ENCODE data around the gene UBE2QL1.

UBE2QL1 gene

GRCh38 chr5:6478793-6479192, 30.1 kb downstream of the UBE2QL1 start:
- DNase-seq (ENCODE audit: low spot score): no peak

- no peak for DNase-seq (ENCODE audit: low spot score)
These were observed 31.7 kb downstream of the UBE2QL1 start for GRCh38 chr5:6480133-6481051.

- no peak for DNase-seq (ENCODE audit: low spot score)
These were observed 34.1 kb downstream of the UBE2QL1 start for GRCh38 chr5:6482735-6483134.

GRCh38 chr5:6483880-6484382, 35.3 kb downstream of the UBE2QL1 start:
- DNase-seq (ENCODE audit: low spot score): no peak

GRCh38 chr5:6484446-6484845, 35.8 kb downstream of the UBE2QL1 start:
- no peak for DNase-seq (ENCODE audit: low spot score)

- DNase-seq (ENCODE audit: low spot score): no peak
These were observed 36.2 kb downstream of the UBE2QL1 start for GRCh38 chr5:6484899-6485298.

GRCh38 chr5:6485441-6485840, 36.8 kb downstream of the UBE2QL1 start:
- DNase-seq (ENCODE audit: low spot score): no peak

GRCh38 chr5:6486074-6486473, 37.4 kb downstream of the UBE2QL1 start:
- DNase-seq (ENCODE audit: low spot score): no peak

- DNase-seq (ENCODE audit: low spot score): no peak
These were observed 38.4 kb downstream of the UBE2QL1 start for GRCh38 chr5:6487081-6487480.

- no peak for DNase-seq (ENCODE audit: low spot score)
These were observed 39.4 kb downstream of the UBE2QL1 start for GRCh38 chr5:6488021-6488420.

GRCh38 chr5:6489643-6490185, 41.1 kb downstream of the UBE2QL1 start:
- DNase-seq (ENCODE audit: low spot score): no peak

GRCh38 chr5:6490246-6490645, 41.6 kb downstream of the UBE2QL1 start:
- no peak for DNase-seq (ENCODE audit: low spot score)

- no peak for DNase-seq (ENCODE audit: low spot score)
These were observed 42.0 kb downstream of the UBE2QL1 start for GRCh38 chr5:6490693-6491092.

- DNase-seq (ENCODE audit: low spot score): no peak
These were observed 42.7 kb downstream of the UBE2QL1 start for GRCh38 chr5:6491196-6491918.

- no peak for DNase-seq (ENCODE audit: low spot score)
These were observed 43.2 kb downstream of the UBE2QL1 start for GRCh38 chr5:6491919-6492290.

GRCh38 chr5:6492934-6493333, 44.3 kb downstream of the UBE2QL1 start:
- no peak for DNase-seq (ENCODE audit: low spot score)

GRCh38 chr5:6493681-6494454, 45.2 kb downstream of the UBE2QL1 start:
- no peak for DNase-seq (ENCODE audit: low spot score)

- no peak for DNase-seq (ENCODE audit: low spot score)
These were observed 46.3 kb downstream of the UBE2QL1 start for GRCh38 chr5:6494939-6495338.

- no peak for DNase-seq (ENCODE audit: low spot score)
These were observed 47.0 kb downstream of the UBE2QL1 start for GRCh38 chr5:6495433-6496206.

GRCh38 chr5:6496207-6496584, 47.5 kb downstream of the UBE2QL1 start:
- no peak for DNase-seq (ENCODE audit: low spot score)

- no peak for DNase-seq (ENCODE audit: low spot score)
These were observed 48.0 kb downstream of the UBE2QL1 start for GRCh38 chr5:6496636-6497035.

All from hematopoietic multipotent progenitor cell treated with erythropoietin and hydrocortisone succinate and interleukin-3 and kit ligand, for 15 days (in vitro differentiated cells).